ENCODE results near the gene ADIPOR2.

ADIPOR2 gene

DNA sequence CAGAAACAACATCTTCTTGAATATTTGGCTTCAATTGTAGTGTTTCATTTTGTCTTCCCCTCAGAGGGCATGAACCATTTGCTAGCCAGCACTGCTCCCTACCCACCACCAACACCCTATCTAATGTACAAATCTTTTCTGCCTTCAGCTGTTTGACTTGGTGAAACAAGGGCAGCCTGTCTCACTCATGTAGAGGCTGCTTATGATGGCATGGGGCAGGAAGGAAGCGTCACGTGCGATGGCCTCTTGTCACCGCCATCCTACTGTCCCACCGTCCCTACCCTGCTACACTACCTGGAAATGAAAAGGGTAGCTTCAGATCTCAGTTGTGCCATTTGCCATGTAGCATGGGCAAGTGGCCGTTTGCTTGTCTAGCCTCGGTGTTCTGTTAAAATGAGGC is 99.6 kb downstream of the ADIPOR2 start:
- Histone ChIP-seq H3K27me3 (ENCODE audit: control insufficient read depth in 2 of 2, insufficient read depth in 2 of 2, low read length in 2 of 2) (no peaks in the 10 kb centered on the region), H3K9me3 (ENCODE audit: control insufficient read depth in 2 of 2, low read length in 2 of 2) (no peaks in the 10 kb centered on the region), H3K9ac (ENCODE audit: low read depth in 1 of 2, low read length in 2 of 2) (no peak overlapping the region), H3K4me3 (ENCODE audit: low read length in 2 of 2) (no peak overlapping the region), H3K36me3 (ENCODE audit: control insufficient read depth in 2 of 2, insufficient read depth in 2 of 2, low read length in 2 of 2) (peaks cover 17 to 18% of the 10 kb centered on the region in 2 donors), H3K4me1 (ENCODE audit: control insufficient read depth in 2 of 2, insufficient read depth in 2 of 2, low read length in 2 of 2) (peaks cover under 1% of the 10 kb centered on the region in 2 donors), H3K27ac (ENCODE audit: low read depth in 2 of 2, low read length in 2 of 2) (no peak overlapping the region)

DNA sequence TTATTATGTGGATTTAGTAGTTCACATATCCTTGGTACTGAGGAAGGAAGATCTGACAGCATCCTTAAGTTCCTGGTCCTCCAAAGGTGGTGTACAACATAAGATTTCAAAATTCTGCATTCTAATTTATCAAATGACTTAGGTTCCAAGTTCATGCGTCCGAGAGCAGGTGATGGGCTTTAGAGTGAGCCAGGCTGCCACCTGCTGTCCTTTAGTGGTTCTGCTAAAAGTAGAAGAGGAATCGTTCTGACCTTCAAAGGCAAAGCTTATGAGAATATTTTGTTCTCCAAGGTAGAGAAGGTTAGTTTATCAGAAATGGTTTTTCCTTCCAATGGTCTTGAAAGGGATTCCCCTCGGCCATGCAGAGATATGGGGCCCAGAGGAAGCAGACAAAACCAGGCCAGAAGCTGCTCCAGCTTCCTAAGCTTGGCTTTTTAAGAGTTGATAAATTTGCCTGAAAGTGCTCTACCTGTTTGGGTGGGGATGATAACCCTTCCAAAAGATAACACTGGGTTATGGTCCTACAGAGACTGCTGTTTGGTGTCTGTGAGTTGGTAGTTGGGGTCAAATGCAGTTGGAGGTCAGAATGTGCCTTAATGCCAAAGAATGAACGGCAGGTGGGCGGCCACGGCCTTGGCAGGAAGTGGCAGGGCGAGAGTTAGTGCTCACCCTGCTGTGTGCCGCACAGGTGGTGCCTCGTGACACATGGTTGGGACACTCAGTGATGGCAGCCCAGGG is 100.4 kb downstream of the ADIPOR2 start:
- H3K9me3 ChIP-seq (ENCODE audit: control insufficient read depth in 2 of 2, low read length in 2 of 2): no peaks in the 10 kb centered on the region
- H3K4me1 ChIP-seq (ENCODE audit: control insufficient read depth in 2 of 2, insufficient read depth in 2 of 2, low read length in 2 of 2): peaks cover 5 to 6% of the 10 kb centered on the region in 2 donors
- H3K27ac ChIP-seq (ENCODE audit: low read depth in 2 of 2, low read length in 2 of 2): no peak overlapping the region
- H3K36me3 ChIP-seq (ENCODE audit: control insufficient read depth in 2 of 2, insufficient read depth in 2 of 2, low read length in 2 of 2): peaks cover 9 to 10% of the 10 kb centered on the region in 2 donors
- no peak overlapping the region for H3K4me3 ChIP-seq (ENCODE audit: low read length in 2 of 2)
- no peak overlapping the region for H3K9ac ChIP-seq (ENCODE audit: low read depth in 1 of 2, low read length in 2 of 2)
- H3K27me3 ChIP-seq (ENCODE audit: control insufficient read depth in 2 of 2, insufficient read depth in 2 of 2, low read length in 2 of 2): no peaks in the 10 kb centered on the region

DNA sequence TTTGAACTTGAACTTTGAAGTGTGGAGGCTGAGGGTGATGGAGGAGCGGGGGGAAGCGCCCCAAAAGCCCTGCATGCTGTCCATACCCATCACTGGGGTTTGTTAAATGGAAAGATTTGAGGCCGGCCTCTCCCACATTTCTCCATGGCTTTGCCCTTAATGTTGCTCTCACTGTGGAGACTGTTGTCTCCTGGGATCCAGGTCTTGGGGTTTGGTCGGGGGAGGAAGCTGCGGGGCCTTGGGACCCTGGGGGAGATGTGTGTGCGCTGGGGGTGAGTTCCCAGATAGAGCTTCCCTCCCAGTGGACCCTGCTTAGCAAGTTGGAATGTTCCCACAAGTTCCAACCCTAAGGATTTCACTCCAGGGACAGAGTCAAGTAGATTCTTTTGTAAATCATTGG is 101.5 kb downstream of the ADIPOR2 start:
- Histone ChIP-seq H3K9me3 (ENCODE audit: control insufficient read depth in 2 of 2, low read length in 2 of 2) (no peaks in the 10 kb centered on the region), H3K27ac (ENCODE audit: low read depth in 2 of 2, low read length in 2 of 2) (no peak overlapping the region), H3K36me3 (ENCODE audit: control insufficient read depth in 2 of 2, insufficient read depth in 2 of 2, low read length in 2 of 2) (peaks cover 0 to 6% of the 10 kb centered on the region in 2 donors), H3K4me1 (ENCODE audit: control insufficient read depth in 2 of 2, insufficient read depth in 2 of 2, low read length in 2 of 2) (peaks cover 7 to 14% of the 10 kb centered on the region in 2 donors), H3K27me3 (ENCODE audit: control insufficient read depth in 2 of 2, insufficient read depth in 2 of 2, low read length in 2 of 2) (no peaks in the 10 kb centered on the region), H3K9ac (ENCODE audit: low read depth in 1 of 2, low read length in 2 of 2) (no peak overlapping the region), H3K4me3 (ENCODE audit: low read length in 2 of 2) (no peak overlapping the region)

DNA sequence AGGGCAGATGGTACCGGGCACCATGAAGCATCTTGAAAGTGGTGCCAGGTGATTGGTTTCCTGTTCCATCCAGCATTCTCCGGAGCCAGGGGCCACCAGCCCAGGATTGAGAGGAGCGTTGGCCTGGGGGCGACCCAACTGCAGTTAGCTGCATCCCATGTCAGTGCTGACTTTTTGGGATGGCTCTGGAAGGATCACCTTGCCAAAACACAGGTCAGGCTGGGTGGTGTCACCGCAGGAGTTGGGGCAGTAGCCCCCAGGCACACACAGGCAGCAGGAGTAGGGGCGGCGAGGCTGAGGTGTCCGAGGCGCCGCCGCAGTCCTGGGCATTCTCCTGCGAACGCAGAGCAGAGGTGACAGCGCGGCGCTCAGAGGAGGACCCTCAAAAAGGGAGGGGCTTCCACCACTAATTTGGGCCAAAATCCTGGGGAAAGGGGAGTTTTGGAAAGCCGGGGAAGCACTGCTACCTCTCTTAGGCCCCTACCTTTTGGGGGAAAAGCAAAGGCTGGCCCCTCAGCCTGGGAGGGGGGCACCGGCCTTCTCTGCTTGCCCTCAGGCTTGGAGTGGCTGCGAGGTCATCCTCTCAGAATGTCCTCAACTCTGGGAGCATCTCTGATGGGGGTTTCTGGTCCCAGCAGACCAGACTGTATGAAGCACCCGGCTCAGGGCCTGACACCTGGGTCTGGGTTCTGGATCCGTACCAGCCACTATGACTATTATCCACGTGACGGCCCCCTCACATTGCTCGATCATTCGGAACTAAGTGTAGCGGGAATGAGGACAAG is 102.7 kb downstream of the ADIPOR2 start:
- Histone ChIP-seq H3K9ac (ENCODE audit: low read depth in 1 of 2, low read length in 2 of 2) (no peak overlapping the region), H3K27me3 (ENCODE audit: control insufficient read depth in 2 of 2, insufficient read depth in 2 of 2, low read length in 2 of 2) (no peaks in the 10 kb centered on the region), H3K4me3 (ENCODE audit: low read length in 2 of 2) (no peak overlapping the region), H3K36me3 (ENCODE audit: control insufficient read depth in 2 of 2, insufficient read depth in 2 of 2, low read length in 2 of 2) (no peaks in the 10 kb centered on the region), H3K9me3 (ENCODE audit: control insufficient read depth in 2 of 2, low read length in 2 of 2) (no peaks in the 10 kb centered on the region), H3K27ac (ENCODE audit: low read depth in 2 of 2, low read length in 2 of 2) (no peak overlapping the region), H3K4me1 (ENCODE audit: control insufficient read depth in 2 of 2, insufficient read depth in 2 of 2, low read length in 2 of 2) (peaks cover 8 to 15% of the 10 kb centered on the region in 2 donors)

DNA sequence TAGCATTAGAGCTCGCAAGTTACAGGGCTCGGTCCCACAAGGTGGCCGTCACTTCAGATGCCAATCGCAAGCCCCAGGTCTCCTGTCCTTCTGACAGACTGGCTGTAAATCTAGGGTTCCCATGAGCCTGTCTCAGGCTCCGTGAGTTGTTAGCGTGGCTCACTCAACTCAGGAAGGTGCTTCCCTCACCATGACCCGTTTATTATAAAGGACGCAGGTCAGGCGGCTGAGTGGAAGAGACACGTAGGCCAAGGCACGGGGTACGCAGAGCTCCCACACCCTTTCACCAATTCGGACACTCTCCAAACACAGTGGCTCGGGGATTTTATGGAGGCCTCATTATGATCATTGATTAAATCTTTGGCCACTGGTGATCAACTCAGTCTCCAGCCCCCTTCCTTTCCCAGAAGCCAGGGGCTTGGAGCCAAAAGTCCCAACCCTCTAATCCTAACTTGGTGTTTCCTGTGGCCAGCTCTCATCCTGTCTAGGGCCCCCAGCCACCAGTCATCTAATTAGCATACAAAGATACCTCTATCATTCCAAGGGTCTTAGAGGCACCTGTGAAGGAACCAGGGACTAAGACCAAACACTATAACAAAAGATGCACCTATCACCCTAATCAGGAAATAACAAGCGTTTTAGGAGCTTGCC is 103.7 kb downstream of the ADIPOR2 start:
- Histone ChIP-seq H3K27ac (ENCODE audit: low read depth in 2 of 2, low read length in 2 of 2) (no peak overlapping the region), H3K36me3 (ENCODE audit: control insufficient read depth in 2 of 2, insufficient read depth in 2 of 2, low read length in 2 of 2) (no peaks in the 10 kb centered on the region), H3K4me3 (ENCODE audit: low read length in 2 of 2) (no peak overlapping the region), H3K4me1 (ENCODE audit: control insufficient read depth in 2 of 2, insufficient read depth in 2 of 2, low read length in 2 of 2) (peaks cover 8 to 15% of the 10 kb centered on the region in 2 donors), H3K9me3 (ENCODE audit: control insufficient read depth in 2 of 2, low read length in 2 of 2) (no peaks in the 10 kb centered on the region), H3K27me3 (ENCODE audit: control insufficient read depth in 2 of 2, insufficient read depth in 2 of 2, low read length in 2 of 2) (no peaks in the 10 kb centered on the region), H3K9ac (ENCODE audit: low read depth in 1 of 2, low read length in 2 of 2) (no peak overlapping the region)

DNA sequence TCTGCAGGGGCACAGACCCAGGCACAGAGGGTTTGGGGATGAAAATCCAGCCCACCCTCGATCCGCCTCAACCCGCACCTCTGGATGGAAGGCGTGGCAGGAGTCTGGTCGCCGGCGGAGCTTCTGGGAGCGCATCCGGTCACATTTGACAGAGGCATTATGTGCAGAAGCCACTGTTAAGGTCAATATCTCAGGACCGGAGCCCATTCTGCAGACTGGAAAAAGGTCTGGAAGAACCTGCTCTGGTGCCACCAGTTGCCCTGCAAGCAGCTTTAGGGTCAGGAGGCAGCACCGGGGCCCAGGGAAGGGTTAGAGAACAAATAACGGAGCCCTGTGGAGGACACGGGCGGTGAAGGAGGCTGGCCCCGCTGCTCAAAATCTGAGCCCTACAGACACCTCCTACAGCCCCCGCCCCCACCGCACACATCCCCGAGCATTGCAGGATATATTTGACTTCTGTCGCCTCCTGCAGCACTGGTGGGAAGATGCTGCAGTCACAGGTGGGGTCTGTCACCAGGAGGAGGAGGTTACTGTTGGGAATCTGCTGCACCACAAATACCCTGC is 104.4 kb downstream of the ADIPOR2 start:
- Histone ChIP-seq H3K4me1 (ENCODE audit: control insufficient read depth in 2 of 2, insufficient read depth in 2 of 2, low read length in 2 of 2) (peaks cover 8 to 15% of the 10 kb centered on the region in 2 donors), H3K27me3 (ENCODE audit: control insufficient read depth in 2 of 2, insufficient read depth in 2 of 2, low read length in 2 of 2) (no peaks in the 10 kb centered on the region), H3K27ac (ENCODE audit: low read depth in 2 of 2, low read length in 2 of 2) (peak overlapping the region in 1 of 2 donors; percentile 95), H3K36me3 (ENCODE audit: control insufficient read depth in 2 of 2, insufficient read depth in 2 of 2, low read length in 2 of 2) (no peaks in the 10 kb centered on the region), H3K9ac (ENCODE audit: low read depth in 1 of 2, low read length in 2 of 2) (peak overlapping the region in 1 of 2 donors; percentile 62), H3K4me3 (ENCODE audit: low read length in 2 of 2) (peak overlapping the region; percentile 22 to 55), H3K9me3 (ENCODE audit: control insufficient read depth in 2 of 2, low read length in 2 of 2) (no peaks in the 10 kb centered on the region)

DNA sequence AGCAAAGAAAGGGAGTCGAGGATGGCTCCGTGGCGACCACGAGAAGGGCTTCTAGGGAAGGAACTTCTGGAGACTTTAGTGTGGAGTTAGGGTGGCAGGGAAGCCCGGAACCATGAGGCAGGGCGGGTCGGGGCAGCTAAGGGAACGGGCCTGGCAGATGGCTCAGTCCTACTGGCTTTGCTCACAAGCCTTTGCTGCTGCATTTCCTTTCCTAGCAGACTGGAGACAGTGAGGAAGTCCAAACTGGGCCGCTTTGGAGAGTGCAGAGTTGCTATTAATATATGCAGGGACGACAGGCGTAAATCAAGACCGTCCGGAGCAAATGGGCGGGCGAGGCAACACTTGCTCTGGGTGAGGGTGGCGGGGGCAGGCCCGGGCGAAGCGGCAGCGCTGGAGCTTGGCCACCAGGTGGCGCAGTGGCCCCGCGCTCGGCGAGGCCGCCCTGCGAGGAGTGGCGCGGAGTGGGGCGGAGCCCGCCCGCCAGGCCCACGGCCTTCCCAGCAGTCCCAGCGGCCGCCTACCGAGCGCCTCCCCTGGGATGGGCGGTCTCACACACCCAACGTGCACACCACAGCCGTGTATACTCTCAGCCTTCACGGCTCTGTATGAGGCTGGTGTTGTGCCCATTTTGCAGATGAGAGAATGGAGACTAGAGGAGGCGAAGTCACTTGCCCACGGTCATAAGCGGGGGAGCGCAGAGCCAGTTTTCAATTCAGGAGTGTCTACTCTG is 105.1 kb downstream of the ADIPOR2 start:
- Histone ChIP-seq H3K9me3 (ENCODE audit: control insufficient read depth in 2 of 2, low read length in 2 of 2) (no peaks in the 10 kb centered on the region), H3K9ac (ENCODE audit: low read depth in 1 of 2, low read length in 2 of 2) (peak overlapping the region; percentile 91 to 97), H3K4me1 (ENCODE audit: control insufficient read depth in 2 of 2, insufficient read depth in 2 of 2, low read length in 2 of 2) (peaks cover 8 to 15% of the 10 kb centered on the region in 2 donors), H3K27ac (ENCODE audit: low read depth in 2 of 2, low read length in 2 of 2) (peak overlapping the region; percentile 86 to 95), H3K36me3 (ENCODE audit: control insufficient read depth in 2 of 2, insufficient read depth in 2 of 2, low read length in 2 of 2) (no peaks in the 10 kb centered on the region), H3K4me3 (ENCODE audit: low read length in 2 of 2) (peak overlapping the region; percentile 88 to 90), H3K27me3 (ENCODE audit: control insufficient read depth in 2 of 2, insufficient read depth in 2 of 2, low read length in 2 of 2) (no peaks in the 10 kb centered on the region)

DNA sequence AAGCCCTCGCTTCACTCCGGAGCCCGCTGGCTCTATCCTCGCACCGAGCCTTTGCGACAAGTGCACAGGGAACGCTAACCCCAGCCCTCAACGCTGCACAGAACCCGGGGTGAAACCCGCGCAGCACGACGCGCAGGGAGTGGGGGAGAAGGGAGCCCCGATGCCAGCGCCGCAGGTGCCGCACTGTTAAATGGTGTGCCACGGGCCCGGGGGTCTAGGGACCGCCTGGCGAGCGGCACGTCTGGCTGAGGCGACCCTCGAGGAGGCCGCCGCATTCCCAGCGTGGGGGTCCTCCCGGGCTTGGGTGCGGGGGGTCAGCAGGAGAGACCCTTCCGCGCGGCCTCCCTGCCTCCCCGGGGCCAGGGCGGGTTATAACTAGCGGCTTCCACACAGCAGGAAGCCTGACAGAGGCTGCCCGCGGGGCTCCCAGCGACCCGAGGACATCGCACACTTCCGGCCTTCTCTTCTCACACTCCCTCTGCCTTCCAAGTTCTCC is 105.7 kb downstream of the ADIPOR2 start:
- Histone ChIP-seq H3K4me3 (ENCODE audit: low read length in 2 of 2) (peak overlapping the region; percentile 88 to 90), H3K9ac (ENCODE audit: low read depth in 1 of 2, low read length in 2 of 2) (peak overlapping the region; percentile 91 to 97), H3K4me1 (ENCODE audit: control insufficient read depth in 2 of 2, insufficient read depth in 2 of 2, low read length in 2 of 2) (peaks cover 8 to 15% of the 10 kb centered on the region in 2 donors), H3K36me3 (ENCODE audit: control insufficient read depth in 2 of 2, insufficient read depth in 2 of 2, low read length in 2 of 2) (no peaks in the 10 kb centered on the region), H3K9me3 (ENCODE audit: control insufficient read depth in 2 of 2, low read length in 2 of 2) (no peaks in the 10 kb centered on the region), H3K27me3 (ENCODE audit: control insufficient read depth in 2 of 2, insufficient read depth in 2 of 2, low read length in 2 of 2) (no peaks in the 10 kb centered on the region), H3K27ac (ENCODE audit: low read depth in 2 of 2, low read length in 2 of 2) (peak overlapping the region; percentile 86 to 95)
